OCI-LY3 (cell line): ENCODE measurements around the gene WWP2.

ENCODE experiments used
- CTCF ChIP-seq: fragments of 200-600, 300-600 bp; sonication (generic); IDR thresholded peaks from 2 replicates; pipeline ENCODE4 v1.5.1; 2014; ENCODE audit warnings: antibody characterized with exemption, low read length, low read depth
- EZH2phosphoT487 ChIP-seq: fragments of 200-600 bp; shearing (Covaris generic); IDR thresholded peaks from 2 replicates; pipeline ENCODE4 v1.6.1; 2018; ENCODE audit warnings: antibody characterized with exemption, mixed run types, low read depth

- TF ChIP-seq CTCF (no peak), EZH2phosphoT487 (no peak)
These were observed 171.9 kb downstream of the WWP2 start for GRCh38 chr16:69934044-69934443.
